K562 (cell line): ENCODE data around the gene C19orf18. TPM values are rescaled to one million over a fixed set of nuclear protein-coding genes. Genes with fewer than 3 reads are reported as not detected.
A peak's percentile ranks its signal among the peaks of the same experiment; 100 is the strongest.

ENCODE experiments used
- ATAC-seq: fragments of 200-7000 bp; cut with Tn5 transposase; 3 replicates; pipeline ENCODE4 v1.9.1; 2020; ENCODE audit warnings: moderate library complexity
- BruUV-seq: library from RNA; stranded (reverse); fragments of 400-500 nt; replicated peaks from 2 replicates; lab custom pipeline; 2021; lab: Mats Ljungman, UMichigan
- CTCF ChIA-PET: fragments of 300-600 bp; formaldehyde crosslinking; extraction: SDS; loops from one replicate; lab custom pipeline; 2021; ENCODE audit warnings: low intra/inter-chr PET ratio; lab: Yijun Ruan, JAX
- POLR2A ChIA-PET: fragments of 300-600, 350-650 bp; sonication (Branson Sonifier 250); formaldehyde crosslinking; extraction: SDS; loops from one replicate; lab custom pipeline; 2021; ENCODE audit warnings: antibody characterized with exemption, inconsistent platforms; lab: Yijun Ruan, JAX
- DNase-seq, 4 experiments: peaks; one replicate each; pipeline versions ENCODE4 v3.0.0 to v3.0.0-alpha.2; 2011 to 2018; ENCODE audit warnings: low spot score in 3 of 4, mixed read lengths in 3 of 4; ENCODE audit errors: extremely low read depth in 1 of 4
- FAIRE-seq: peaks from 2 replicates; lab custom pipeline; 2011; peaks lifted over from hg19 to GRCh38; lab: Jason Lieb, UNC
- H2AFZ ChIP-seq: 2 replicates; pipeline ENCODE4 v1.6.0; 2011; ENCODE audit warnings: low read depth, low read length, control low read depth, inconsistent platforms
- H3K27ac ChIP-seq: fragments of 200-600 bp; 3 replicates; pipeline ENCODE4 v1.8.0; 2011; ENCODE audit warnings: low read depth, mild to moderate bottlenecking, control low read depth, inconsistent platforms, low read length, moderate library complexity, mixed read lengths; ENCODE audit errors: extremely low read depth
- H3K27me3 ChIP-seq, 2 experiments: fragments of 300-600 bp in 1 of 2; 2 replicates in 1 of 2; 3 replicates in 1 of 2; pipeline versions ENCODE4 v1.6.0 to v1.8.0; 2011; ENCODE audit warnings: inconsistent platforms in 2 of 2, low read length in 2 of 2, mild to moderate bottlenecking in 1 of 2, mixed read lengths in 1 of 2, moderate library complexity in 1 of 2; ENCODE audit not compliant: control insufficient read depth in 2 of 2, insufficient read depth in 2 of 2
- H3K36me3 ChIP-seq: fragments of 300-600 bp; 3 replicates; pipeline ENCODE4 v1.8.0; 2011; ENCODE audit warnings: mild to moderate bottlenecking, low read length, inconsistent platforms; ENCODE audit not compliant: control insufficient read depth, insufficient read depth
- H3K4me1 ChIP-seq, 2 experiments: fragments of 200-600 bp in 1 of 2; replicated peaks in 1 of 2; 2 replicates in 1 of 2; 3 replicates in 1 of 2; pipeline versions ENCODE4 v1.5.1 to v1.8.0; 2011; ENCODE audit warnings: inconsistent platforms in 2 of 2, low read length in 2 of 2, mild to moderate bottlenecking in 1 of 2, mixed read lengths in 1 of 2, moderate library complexity in 1 of 2; ENCODE audit not compliant: control insufficient read depth in 2 of 2, insufficient read depth in 2 of 2
- H3K4me2 ChIP-seq: 2 replicates; pipeline ENCODE4 v1.6.1; 2011; ENCODE audit warnings: low read length, control low read depth, inconsistent platforms, mixed read lengths; ENCODE audit not compliant: insufficient read depth
- H3K4me3 ChIP-seq: fragments of 200-600 bp; sonication (generic), shearing (Covaris generic); 2 replicates; pipeline ENCODE4 v1.5.1; 2016; ENCODE audit warnings: control low read depth, inconsistent platforms
- H3K79me2 ChIP-seq: fragments of 200-600 bp; 3 replicates; pipeline ENCODE4 v1.8.0; 2011; ENCODE audit warnings: low read length, inconsistent platforms; ENCODE audit not compliant: control insufficient read depth, insufficient read depth
- H3K9ac ChIP-seq, 2 experiments: 2 replicates each; pipeline versions ENCODE4 v1.6.0 to v1.6.1; 2011; ENCODE audit warnings: low read depth in 2 of 2, low read length in 2 of 2, control low read depth in 1 of 2, inconsistent platforms in 1 of 2, mild to moderate bottlenecking in 1 of 2, mixed read lengths in 1 of 2; ENCODE audit not compliant: insufficient read depth in 1 of 2
- H3K9me1 ChIP-seq: one replicate; pipeline ENCODE4 v1.6.0; 2011; ENCODE audit warnings: inconsistent platforms, mild to moderate bottlenecking, low read length, moderate library complexity; ENCODE audit not compliant: control insufficient read depth, insufficient read depth
- H3K9me3 ChIP-seq: replicated peaks from 2 replicates; pipeline ENCODE4 v1.5.1; 2011; ENCODE audit warnings: low read depth, low read length, inconsistent platforms; ENCODE audit not compliant: control insufficient read depth, insufficient read depth
- H4K20me1 ChIP-seq: replicated peaks from 2 replicates; pipeline ENCODE4 v1.6.1; 2011; ENCODE audit warnings: low read length, inconsistent platforms, mixed read lengths; ENCODE audit not compliant: control insufficient read depth, insufficient read depth
- ZBTB17 ChIP-seq: fragments of 450-650 bp; formaldehyde crosslinking; IDR thresholded peaks from 2 replicates; pipeline ENCODE4 v1.4.0; 2020; ENCODE audit warnings: mild to moderate bottlenecking
- WGBS: fragments of 100-300 bp; shearing (Covaris generic); methylation state at CpG from one replicate; pipeline ENCODE4 v1.1.6; 2016; ENCODE audit warnings: low coverage, mixed read lengths; ENCODE audit not compliant: insufficient coverage; ENCODE audit errors: missing lambda C conversion rate; 5-methylcytosine and 5-hydroxymethylcytosine counted together
- in situ Hi-C: fragments of 300-500 bp; cut with MboI; formaldehyde crosslinking; loops from 4 replicates; pipeline ENCODE4 v1.15.0; 2018; ENCODE audit warnings: inconsistent platforms, mixed read lengths
- intact Hi-C: fragments of 100-400 bp; cut with micrococcal nuclease; formaldehyde crosslinking; loops from 2 replicates; pipeline ENCODE4 v1.14.2; 2022
- polyA plus RNA-seq, 8 experiments: library from polyadenylated mRNA; depleted of rRNA in 4 of 8; stranded (reverse) in 5 of 8; unstranded in 3 of 8; fragments of >200 nt; fragmentation: Nextera tagmentation in 2 of 8; fragmentation: Illumina TruSeq in 1 of 8; extraction: Ambion mirVana in 2 of 8; extraction: Trizol in 1 of 8; gene quantifications; 2 replicates each; pipeline versions ENCODE4 v1.2.1 to v1.2.3, GENCODE V29; 2011 to 2014; ENCODE audit warnings: inconsistent platforms in 1 of 8, missing spikeins in 1 of 8
- total RNA-seq, 7 experiments: library from RNA; depleted of rRNA in 6 of 7; stranded (reverse); fragments of >200 nt in 6 of 7; fragmentation: Illumina TruSeq in 2 of 7; extraction: Trizol in 2 of 7; gene quantifications; 2 replicates each; pipeline versions ENCODE4 v1.2.1 to v1.2.3, GENCODE V29; 2011 to 2021; ENCODE audit warnings: low replicate concordance in 1 of 7
- TF ChIP-seq, protein P1 (sequence below), 2 experiments: fragments of 450-650 bp in 1 of 2; sonication (generic) in 1 of 2; formaldehyde crosslinking in 1 of 2; IDR thresholded peaks; 2 replicates each; pipeline versions ENCODE4 v1.7.1 to v1.9.0; 2016 to 2022; ENCODE audit warnings: inconsistent platforms in 1 of 2, mild to moderate bottlenecking in 1 of 2, missing genetic modification reagents in 1 of 2

The C19orf18 gene
- total and polyA plus RNA-seq, 9 of the 15 experiments (the other 6 are each of a cell fraction or from before 2014, with no cell fraction given), result not detected

DNA sequence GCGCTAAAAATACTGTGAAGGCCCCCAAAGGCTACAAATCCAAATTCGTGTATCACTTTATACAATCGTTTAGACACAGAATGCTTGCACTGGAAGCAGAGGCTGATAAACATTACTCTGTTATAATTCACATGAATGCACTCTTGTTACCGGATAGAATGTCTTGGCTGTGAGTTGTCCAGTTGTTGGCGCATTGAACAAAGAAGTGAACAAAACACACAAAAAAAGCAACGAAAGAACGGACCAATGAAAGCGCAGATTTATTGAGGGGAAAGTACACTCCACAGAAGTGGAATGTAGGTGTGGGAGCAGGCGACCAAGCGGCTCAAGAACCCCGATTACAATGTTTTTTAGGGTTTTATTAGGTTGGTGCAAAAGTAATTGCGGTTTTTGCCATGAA, 38.6 kb downstream of the C19orf18 start:
- H4K20me1 ChIP-seq, result no peaks in the 10 kb centered on the region
- no peaks in the 10 kb centered on the region for H3K79me2 ChIP-seq
- no peak overlapping the region for H3K4me3 ChIP-seq
- ChIA-PET CTCF (no interaction called here), POLR2A (interaction anchor here (0.7 to 1.0 kb wide), 2 partner anchors 19 to 52 kb away, joined by 3 to 5 read pairs; partner anchors contain the start of gene ZNF417)
- no peak for ATAC-seq
- no peak overlapping the region for H3K4me2 ChIP-seq
- BruUV-seq, result no TSS peak
- no peak overlapping the region for H3K27ac ChIP-seq
- H2AFZ ChIP-seq, result no peak overlapping the region
- DNase-seq, result no peak
- H3K27me3 ChIP-seq, result no peaks in the 10 kb centered on the region
- H3K4me1 ChIP-seq, result peaks cover 0 to 4% of the 10 kb centered on the region in 2 experiments; a peak in 1 of 5 replicates
- H3K9ac ChIP-seq, result no peak overlapping the region
- 13% methylated on average over 12 of the region's 12 CpGs for WGBS
- in situ Hi-C loops, result no loop called here
- no peak for TF ChIP-seq ZBTB17 (CRISPR knock-in tag)
- TF ChIP-seq, protein P1, sequence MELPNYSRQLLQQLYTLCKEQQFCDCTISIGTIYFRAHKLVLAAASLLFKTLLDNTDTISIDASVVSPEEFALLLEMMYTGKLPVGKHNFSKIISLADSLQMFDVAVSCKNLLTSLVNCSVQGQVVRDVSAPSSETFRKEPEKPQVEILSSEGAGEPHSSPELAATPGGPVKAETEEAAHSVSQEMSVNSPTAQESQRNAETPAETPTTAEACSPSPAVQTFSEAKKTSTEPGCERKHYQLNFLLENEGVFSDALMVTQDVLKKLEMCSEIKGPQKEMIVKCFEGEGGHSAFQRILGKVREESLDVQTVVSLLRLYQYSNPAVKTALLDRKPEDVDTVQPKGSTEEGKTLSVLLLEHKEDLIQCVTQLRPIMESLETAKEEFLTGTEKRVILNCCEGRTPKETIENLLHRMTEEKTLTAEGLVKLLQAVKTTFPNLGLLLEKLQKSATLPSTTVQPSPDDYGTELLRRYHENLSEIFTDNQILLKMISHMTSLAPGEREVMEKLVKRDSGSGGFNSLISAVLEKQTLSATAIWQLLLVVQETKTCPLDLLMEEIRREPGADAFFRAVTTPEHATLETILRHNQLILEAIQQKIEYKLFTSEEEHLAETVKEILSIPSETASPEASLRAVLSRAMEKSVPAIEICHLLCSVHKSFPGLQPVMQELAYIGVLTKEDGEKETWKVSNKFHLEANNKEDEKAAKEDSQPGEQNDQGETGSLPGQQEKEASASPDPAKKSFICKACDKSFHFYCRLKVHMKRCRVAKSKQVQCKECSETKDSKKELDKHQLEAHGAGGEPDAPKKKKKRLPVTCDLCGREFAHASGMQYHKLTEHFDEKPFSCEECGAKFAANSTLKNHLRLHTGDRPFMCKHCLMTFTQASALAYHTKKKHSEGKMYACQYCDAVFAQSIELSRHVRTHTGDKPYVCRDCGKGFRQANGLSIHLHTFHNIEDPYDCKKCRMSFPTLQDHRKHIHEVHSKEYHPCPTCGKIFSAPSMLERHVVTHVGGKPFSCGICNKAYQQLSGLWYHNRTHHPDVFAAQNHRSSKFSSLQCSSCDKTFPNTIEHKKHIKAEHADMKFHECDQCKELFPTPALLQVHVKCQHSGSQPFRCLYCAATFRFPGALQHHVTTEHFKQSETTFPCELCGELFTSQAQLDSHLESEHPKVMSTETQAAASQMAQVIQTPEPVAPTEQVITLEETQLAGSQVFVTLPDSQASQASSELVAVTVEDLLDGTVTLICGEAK (IDR thresholded peaks at IDR 0.05), result 0 out of 2 replicates have a peak, but pooled peaks have one; percentile 16
- TF ChIP-seq, protein P1 (CRISPR knock-in tag; IDR thresholded peaks at IDR 0.05), result no peak
- TF ChIP-seq, all 486 proteins: peak for 1
- Histone ChIP-seq H3K9me1 (no peaks in the 10 kb centered on the region), H3K36me3 (no peaks in the 10 kb centered on the region), H3K9me3 (0 out of 2 replicates have a peak, but pooled peaks cover 2% of the 10 kb centered on the region)
- intact Hi-C loops, result no loop called here
- FAIRE-seq, result no peak
